Motor neuron (in vitro differentiated cells): Measurements from ENCODE around the gene C6orf47. TPM values are rescaled to one million over a fixed set of nuclear protein-coding genes. Genes with fewer than 3 reads are reported as not detected.

Source experiments
- ATAC-seq, 8 experiments: fragments of 200-7000 bp; cut with Tn5 transposase; replicated peaks in 6 of 8; 2 replicates each; pipeline ENCODE4 v1.8.0; 2021; ENCODE audit warnings: mild to moderate bottlenecking in 8 of 8, moderate library complexity in 8 of 8
- H3K27ac ChIP-seq, 2 donors: fragments of 250-450 bp; sonication (Bioruptor Pico); 2 replicates each; pipeline ENCODE4 v1.9.0; 2021; ENCODE audit warnings: antibody characterized with exemption in 2 of 2, mild to moderate bottlenecking in 2 of 2, moderate library complexity in 1 of 2
- H3K4me1 ChIP-seq, 2 donors: fragments of 250-450 bp; sonication (Bioruptor Pico); replicated peaks in 1 of 2; 2 replicates each; pipeline ENCODE4 v1.6.1; 2021; ENCODE audit warnings: antibody characterized with exemption in 2 of 2, mild to moderate bottlenecking in 2 of 2, moderate library complexity in 1 of 2
- H3K4me3 ChIP-seq, 5 donors: fragments of 250-450 bp; sonication (Bioruptor Pico); 2 replicates each; pipeline ENCODE4 v1.9.0; 2021; ENCODE audit warnings: antibody characterized with exemption in 5 of 5, mild to moderate bottlenecking in 5 of 5, moderate library complexity in 4 of 5
- WGBS, 10 experiments: fragments of 450-650 bp; shearing (Covaris generic); methylation state at CpG; one replicate each; pipeline ENCODE4 v1.0.0; 2022; 5-methylcytosine and 5-hydroxymethylcytosine counted together
- in situ Hi-C, 9 experiments: fragments of 400-800 bp; cut with MboI; loops; one replicate each; pipeline ENCODE4 v1.15.0; 2021; ENCODE audit warnings: low sequenced_read_pairs in 9 of 9, low pct_unique_long_range_greater_than_20kb in 2 of 9; ENCODE audit not compliant: unreplicated experiment in 9 of 9
- total RNA-seq, 8 experiments: library from RNA; unstranded; fragments of 300-600 nt; gene quantifications; 2 replicates each; pipeline versions ENCODE4 v1.2.3 to v1.2.4, GENCODE V29; 2022

Gene C6orf47
- total RNA-seq, 8 experiments from 2014 or later = 10.8 to 24.6 (median 15.5) TPM

DNA sequence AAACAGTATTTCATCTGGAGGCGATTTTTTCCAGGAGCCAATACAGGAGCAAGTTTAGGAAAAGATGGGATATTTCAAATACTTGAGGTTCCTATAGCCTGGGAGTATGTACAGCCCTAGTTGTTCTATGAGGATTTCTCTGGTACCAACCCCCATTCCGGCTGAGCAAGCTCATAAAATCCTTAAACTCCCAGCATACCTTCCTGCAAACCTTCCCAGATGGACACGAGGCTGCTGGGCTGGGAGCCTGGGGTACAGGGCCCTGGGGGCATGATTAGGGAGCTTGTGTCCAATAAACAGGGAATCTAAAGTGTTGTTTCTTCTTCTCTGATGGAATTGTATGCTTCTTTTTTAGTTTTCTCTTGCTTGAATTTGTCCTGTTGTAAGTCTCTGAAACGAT, 38.6 kb downstream of the C6orf47 start:
- in situ Hi-C loops = no loop called here
- H3K4me3 ChIP-seq = peak overlapping the region; percentile 58 to 91 (median 85)
- 0 to 9% (median 0%) methylated on average over 1 to 4 of the region's 4 CpGs; no CpG with 5 or more reads in 2 of the 10 experiments for WGBS, 10 experiments

DNA sequence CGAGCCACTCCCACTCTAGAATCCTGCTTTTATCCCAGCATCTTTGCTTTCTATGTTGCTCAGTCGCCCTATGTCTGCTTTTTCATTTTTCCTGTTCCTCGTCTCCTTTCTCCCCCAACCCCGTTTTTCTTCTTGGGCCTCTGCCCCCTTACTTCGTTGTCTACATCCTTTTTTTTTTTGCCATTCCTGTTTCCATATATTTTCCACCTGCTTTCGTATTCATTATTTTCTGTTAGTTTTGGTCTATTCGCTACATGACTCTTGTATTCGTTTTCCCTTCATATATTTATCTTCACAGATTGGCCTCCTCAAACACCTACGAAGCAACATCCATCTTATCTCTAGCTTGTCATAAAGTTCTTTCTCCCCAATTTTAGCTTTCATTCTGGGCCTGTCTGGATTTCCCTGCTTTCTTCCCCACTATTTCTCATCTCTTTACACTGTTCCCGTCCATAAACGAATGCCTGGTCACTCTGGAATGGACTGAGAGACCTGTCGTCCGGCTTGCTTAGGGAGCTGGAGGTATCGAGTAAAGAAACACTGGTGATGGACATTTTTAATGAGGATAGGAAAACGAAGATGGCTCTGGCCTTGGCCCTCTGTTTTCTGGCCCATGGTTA, 39.1 kb downstream of the C6orf47 start:
- WGBS, 10 experiments = 0 to 3% (median 1%) methylated on average over 6 to 14 of the region's 15 CpGs

More for the DNA sequence above, 38.6 kb downstream of the C6orf47 start:
- no peak for ATAC-seq
- Histone ChIP-seq H3K27ac (peak overlapping the region in 1 of 2 donors; percentile 96), H3K4me1 (peaks cover 7 to 9% of the 10 kb centered on the region in 2 donors)

GRCh38 chr6:31620586-31621319, 39.8 kb downstream of the C6orf47 start, which contains the start of gene PRRC2A:
PRRC2A (plus strand) TSS chr6:31620715; CDS start chr6:31622790, 2,075 bp downstream.
- Histone ChIP-seq H3K27ac (peak within 1 kb of the TSS; percentile 97 to 98), H3K4me1 (peaks cover 7 to 9% of the 10 kb centered on the region in 2 donors), H3K4me3 (peak within 1 kb of the TSS; percentile 58 to 91 (median 85))
- in situ Hi-C loops = no loop called here
- peak; percentile 16 to 75 (median 70) for ATAC-seq
- 0% methylated on average over 3 to 4 of the region's 67 CpGs; no CpG with 5 or more reads in 6 of the 10 experiments for WGBS, 10 experiments

More for the DNA sequence above, 39.1 kb downstream of the C6orf47 start:
- Histone ChIP-seq H3K4me3 (peak overlapping the region; percentile 58 to 91 (median 85)), H3K4me1 (peaks cover 7 to 9% of the 10 kb centered on the region in 2 donors), H3K27ac (peak overlapping the region; percentile 91 to 96)
- in situ Hi-C loops = no loop called here
- no peak for ATAC-seq

DNA sequence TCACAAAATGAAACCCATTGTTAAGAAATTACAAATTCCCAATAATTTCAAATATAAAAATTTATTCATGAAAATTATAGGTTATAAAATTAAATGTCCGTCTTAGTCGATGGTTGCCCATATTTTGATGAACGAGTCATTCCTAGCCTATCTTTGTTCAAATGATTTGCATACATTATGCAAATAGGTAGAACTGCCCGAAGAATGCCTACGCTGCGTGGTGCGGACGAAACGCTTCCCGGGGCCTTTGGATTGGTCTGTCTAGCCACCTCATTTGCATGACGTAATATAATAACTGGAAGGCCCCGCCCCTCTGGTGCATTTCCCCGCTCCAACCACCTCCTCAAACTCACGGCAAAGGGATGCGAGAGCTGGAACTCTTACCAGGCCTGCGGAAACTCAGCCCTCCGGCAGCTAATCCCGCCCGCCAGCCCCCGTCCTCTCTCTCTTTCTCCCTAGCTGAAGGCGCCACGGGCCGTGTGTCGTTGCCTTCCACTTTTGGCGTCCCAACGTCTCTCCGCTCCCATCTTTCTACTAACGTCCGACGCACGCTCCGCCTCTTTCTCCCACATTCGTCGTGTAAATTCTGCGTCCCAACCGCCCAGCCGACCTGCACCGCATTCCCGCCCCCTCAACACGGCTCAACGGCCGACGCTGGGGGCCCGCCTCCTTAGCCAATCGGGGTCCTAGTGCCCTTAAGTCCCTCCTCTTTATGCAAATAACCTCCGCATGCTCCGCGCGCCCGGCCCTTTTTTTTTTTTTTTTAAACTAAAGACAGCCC, 40.6 kb downstream of the C6orf47 start:
- 0 to 20% (median 1%) methylated on average over 2 to 22 of the region's 50 CpGs; no CpG with 5 or more reads in 1 of the 10 experiments for WGBS, 10 experiments
- Histone ChIP-seq H3K4me3 (peak overlapping the region; percentile 58 to 91 (median 85)), H3K27ac (peak overlapping the region; percentile 97 to 98), H3K4me1 (peaks cover 7 to 9% of the 10 kb centered on the region in 2 donors)
- peak; percentile 82 to 91 (median 90) for ATAC-seq
- in situ Hi-C loops = no loop called here

GRCh38 chr6:31617010-31617409, 43.6 kb downstream of the C6orf47 start:
- ATAC-seq = no peak
- Histone ChIP-seq H3K27ac (no peak overlapping the region), H3K4me1 (no peaks in the 10 kb centered on the region), H3K4me3 (no peak overlapping the region)
- 55 to 100% (median 67%) methylated on average over 1 to 2 of the region's 2 CpGs; no CpG with 5 or more reads in 5 of the 10 experiments for whole genome bisulfite sequencing, 10 experiments
- in situ Hi-C loops = no loop called here

- no peak overlapping the region for H3K27ac ChIP-seq
- WGBS, 10 experiments = 100% methylated on average over 1 of the region's 7 CpGs; no CpG with 5 or more reads in 9 of the 10 experiments
- H3K4me3 ChIP-seq = no peak overlapping the region
- no peak for ATAC-seq
- H3K4me1 ChIP-seq = no peaks in the 10 kb centered on the region
- in situ Hi-C loops = no loop called here
Observed at GRCh38 chr6:31615748-31616147, 44.8 kb downstream of the C6orf47 start.

DNA sequence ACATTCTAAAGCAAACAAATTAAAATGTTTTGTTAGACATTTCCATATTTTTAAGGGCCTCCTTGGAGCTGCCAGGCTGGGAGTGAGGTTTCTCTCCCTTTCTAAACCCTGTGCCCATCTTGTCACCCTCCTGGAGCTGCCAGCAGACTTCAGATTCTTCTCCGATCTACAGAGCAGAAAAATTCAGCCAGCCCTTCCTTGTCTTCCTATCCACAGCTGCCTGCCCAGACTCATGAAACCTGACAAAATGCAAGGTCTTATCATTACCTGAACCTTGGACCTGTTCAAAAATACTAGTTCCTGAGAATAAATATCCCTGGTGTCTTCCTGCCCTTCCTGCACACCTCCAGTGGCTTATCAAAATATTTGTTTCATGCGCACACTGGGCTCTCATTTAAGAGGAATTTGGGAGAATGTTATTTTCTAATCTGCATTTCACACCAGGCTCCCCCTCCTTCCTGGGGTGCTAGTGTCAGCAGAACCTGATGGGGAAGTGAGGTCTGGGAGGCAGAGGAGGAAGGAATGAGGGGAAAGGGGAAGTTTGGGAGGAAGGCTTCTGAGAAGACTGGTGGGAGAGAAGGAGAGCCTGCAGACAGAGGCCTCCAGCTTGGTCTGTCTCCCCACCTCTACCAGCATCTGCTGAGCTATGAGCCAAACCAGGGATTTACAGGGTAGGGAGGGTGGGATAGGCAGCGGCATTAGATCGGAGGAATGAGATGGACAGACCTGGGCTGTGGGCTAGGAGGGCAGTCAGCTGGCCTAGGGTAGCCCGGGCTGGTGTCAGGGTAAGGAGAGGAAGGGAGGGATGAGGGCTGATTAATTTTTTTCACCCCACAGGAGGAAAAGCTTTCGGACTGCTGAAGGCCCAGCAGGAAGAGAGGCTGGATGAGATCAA, 45.6 kb downstream of the C6orf47 start, which contains the start of gene AIF1:
Gene AIF1, plus strand, starts transcription at position 551 of the 895 bp plus-strand sequence. Its CDS starts 96 bp downstream, at position 647.
- WGBS, 10 experiments = 74 to 100% (median 84%) methylated on average over 1 to 4 of the region's 6 CpGs; no CpG with 5 or more reads in 4 of the 10 experiments
- H3K4me3 ChIP-seq = no peak within 1 kb of the TSS
- H3K27ac ChIP-seq = no peak within 1 kb of the TSS
- in situ Hi-C loops = no loop called here
- no peak for ATAC-seq
- H3K4me1 ChIP-seq = no peaks in the 10 kb centered on the region

- 77 to 100% (median 88%) methylated on average over 1 to 8 of the region's 8 CpGs; no CpG with 5 or more reads in 2 of the 10 experiments for WGBS, 10 experiments
- Histone ChIP-seq H3K4me3 (no peak overlapping the region), H3K27ac (no peak overlapping the region), H3K4me1 (no peaks in the 10 kb centered on the region)
- in situ Hi-C loops = no loop called here
- ATAC-seq = no peak
Observed at GRCh38 chr6:31614075-31614619, 46.4 kb downstream of the C6orf47 start.

- peak in 2 of 8 experiments; percentile 34 to 51 for ATAC-seq
- in situ Hi-C loops = no loop called here
- 3 to 100% (median 65%) methylated on average over 1 to 4 of the region's 4 CpGs; no CpG with 5 or more reads in 4 of the 10 experiments for WGBS, 10 experiments
- no peak overlapping the region for H3K4me3 ChIP-seq
- no peak overlapping the region for H3K27ac ChIP-seq
- no peaks in the 10 kb centered on the region for H3K4me1 ChIP-seq
Observed at GRCh38 chr6:31610968-31611367, 49.6 kb downstream of the C6orf47 start.

DNA sequence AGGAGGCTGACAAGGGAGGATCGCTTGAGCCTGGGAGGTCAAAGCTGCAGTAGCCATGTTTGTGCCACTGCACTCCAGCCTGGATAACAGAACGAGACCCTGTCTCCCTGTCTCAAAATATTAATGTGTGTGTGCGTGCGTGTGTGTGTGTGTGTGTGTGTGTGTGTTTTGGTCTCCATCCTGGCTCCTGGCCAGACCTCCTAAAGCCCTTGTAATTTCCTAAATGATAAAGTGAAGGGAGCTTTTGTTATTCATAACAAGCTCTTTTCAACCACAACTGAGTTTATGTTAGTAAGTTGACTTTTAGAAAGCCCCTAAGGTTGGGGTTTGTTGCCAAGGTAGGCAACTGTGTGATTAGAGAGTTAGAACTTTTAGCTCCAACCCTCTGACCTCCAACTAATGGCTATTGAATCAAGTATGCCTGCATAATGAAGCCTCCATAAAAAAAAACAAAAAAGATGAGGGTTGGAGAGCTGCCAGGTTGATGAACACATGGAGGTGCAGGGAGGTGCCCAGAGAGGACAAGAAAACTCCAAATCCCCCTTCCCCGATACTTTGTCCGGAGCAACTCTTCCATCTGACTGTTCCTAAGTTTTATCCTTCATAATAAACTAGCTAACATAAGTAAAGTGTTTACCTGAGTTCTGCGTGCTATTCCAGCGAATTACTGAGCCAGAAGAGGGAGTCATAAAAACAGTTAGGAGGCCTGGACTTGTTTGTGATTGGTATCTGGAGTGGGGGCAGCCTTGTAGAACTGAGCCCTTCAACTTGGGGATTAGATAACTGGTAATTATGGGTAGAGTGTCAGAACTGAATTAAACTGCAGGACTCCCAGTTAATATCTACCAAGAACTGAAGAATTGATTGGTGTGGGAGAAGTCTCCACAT, 50.8 kb downstream of the C6orf47 start:
- no peaks in the 10 kb centered on the region for H3K4me1 ChIP-seq
- H3K27ac ChIP-seq = no peak overlapping the region
- in situ Hi-C loops = no loop called here
- no peak overlapping the region for H3K4me3 ChIP-seq
- ATAC-seq = peak in 3 of 8 experiments; percentile 52 to 82 (median 65)
- 60 to 100% (median 84%) methylated on average over 1 to 7 of the region's 8 CpGs for whole genome bisulfite sequencing, 10 experiments
